UCSD-AML1 (cell line): Measurements from ENCODE around the gene RINL.
A peak's percentile ranks its signal among the peaks of the same experiment; 100 is the strongest.

Source experiments
- DNase-seq: peaks from one replicate; lab custom pipeline; 2025; ENCODE audit not compliant: unreplicated experiment; lab: John Stamatoyannopoulos, UW

RINL gene

GRCh38 chr19:38850436-38850975, 27.6 kb downstream of the RINL start:
- peak; percentile 100 for DNase-seq

DNA sequence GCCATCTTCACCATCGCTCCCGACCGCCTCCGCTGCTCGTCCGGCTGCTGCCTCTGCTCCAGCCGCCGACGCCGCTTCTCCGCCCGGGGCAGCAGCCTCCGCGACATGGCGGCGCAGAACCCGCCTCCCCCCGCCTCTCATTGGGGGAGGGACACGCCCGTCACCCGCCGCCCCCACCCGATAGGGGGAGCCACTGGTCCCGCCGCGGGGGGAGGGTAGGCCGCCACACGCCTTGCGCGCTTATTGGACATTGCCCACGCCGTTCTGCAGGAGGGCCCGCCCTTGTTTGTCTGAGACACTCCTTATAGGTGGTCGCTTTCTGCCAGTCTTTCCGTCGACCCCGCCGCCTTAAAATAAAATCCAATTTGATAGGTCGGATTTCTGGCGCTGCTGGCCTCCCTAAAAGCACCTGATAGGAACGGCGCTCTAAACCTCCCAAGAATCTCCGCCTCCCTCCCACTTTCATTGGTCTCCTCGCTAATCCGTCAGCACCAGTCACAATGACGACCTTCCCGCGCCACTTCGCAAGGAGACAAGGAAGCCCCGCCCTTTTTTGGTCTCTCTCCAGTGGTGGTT, 28.1 kb downstream of the RINL start, which contains the start of gene HNRNPL:
HNRNPL (minus strand) TSS at position 127 of the 576 bp plus-strand sequence; CDS start at position 107, 20 bp downstream.
- peak; percentile 100 for DNase-seq

GRCh38 chr19:38849147-38849859, 28.8 kb downstream of the RINL start:
- peak; percentile 98 for DNase-seq

- DNase-seq, result no peak
Measured at GRCh38 chr19:38848299-38849146, 29.6 kb downstream of the RINL start.

DNA sequence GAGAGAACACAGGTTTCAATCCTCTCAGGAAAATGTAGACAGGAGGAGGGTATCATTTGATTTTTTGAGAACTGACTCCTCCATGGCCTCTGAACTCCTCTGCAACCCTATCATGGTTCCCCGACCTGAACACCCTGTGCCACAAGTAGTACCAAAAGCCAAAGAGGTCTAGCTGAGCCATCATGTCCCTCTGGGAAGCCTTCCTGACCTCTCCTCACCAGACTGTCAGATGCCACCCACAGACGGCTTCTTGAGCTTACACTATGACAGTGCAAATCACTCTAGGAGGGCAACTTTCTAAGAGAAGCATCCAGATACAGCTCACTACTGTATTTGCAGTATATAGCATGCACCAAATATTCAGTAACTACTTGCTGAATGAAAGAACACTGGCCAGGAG, 32.0 kb downstream of the RINL start:
- no peak for DNase-seq

- no peak for DNase-seq
Measured at GRCh38 chr19:38845374-38846024, 32.6 kb downstream of the RINL start.

GRCh38 chr19:38844093-38844686, 33.9 kb downstream of the RINL start:
- no peak for DNase-seq

GRCh38 chr19:38843175-38843758, 34.8 kb downstream of the RINL start:
- DNase-seq, result no peak

- DNase-seq, result no peak
Measured at GRCh38 chr19:38842439-38843174, 35.5 kb downstream of the RINL start.

GRCh38 chr19:38841787-38842438, 36.2 kb downstream of the RINL start:
- DNase-seq, result no peak

GRCh38 chr19:38841180-38841766, 36.8 kb downstream of the RINL start:
- DNase-seq, result no peak

- no peak for DNase-seq
Measured at GRCh38 chr19:38840583-38840968, 37.5 kb downstream of the RINL start.

DNA sequence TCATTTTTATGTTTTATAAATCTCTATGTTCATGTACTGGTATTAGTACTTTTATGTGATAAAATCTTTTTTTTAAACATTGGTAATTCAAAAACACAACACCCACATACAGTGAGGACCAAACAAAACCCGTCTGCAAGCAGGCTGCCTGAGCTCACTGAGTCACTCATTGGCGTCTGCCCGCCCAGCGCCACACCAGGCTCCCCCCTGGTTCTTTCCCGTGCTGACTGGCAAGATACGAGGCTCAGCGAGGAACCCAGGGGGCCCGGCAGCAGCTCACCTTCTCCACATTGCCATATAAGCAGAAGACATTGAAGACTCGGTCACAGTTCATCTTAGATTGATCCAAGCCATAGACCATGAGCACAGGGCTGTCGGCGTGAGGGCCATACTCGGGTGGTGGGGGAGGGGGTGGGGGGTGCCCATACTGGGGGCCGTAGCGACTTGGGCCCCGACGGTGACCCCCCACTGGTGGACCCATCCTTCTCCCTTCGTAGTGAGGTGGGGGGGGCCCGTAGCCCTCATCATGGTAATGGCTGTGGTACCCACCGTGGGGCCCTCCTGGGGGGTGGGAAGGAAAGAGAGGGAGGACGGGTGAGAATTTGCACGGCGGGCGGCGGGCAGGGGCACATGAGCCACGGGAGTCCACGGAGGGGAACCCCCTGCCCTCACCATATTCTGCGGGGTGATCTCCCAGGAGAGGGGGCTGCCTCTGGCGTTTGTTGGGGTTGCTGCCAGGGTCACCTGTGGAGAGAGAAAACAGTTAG, 38.1 kb downstream of the RINL start:
- DNase-seq, result no peak

DNA sequence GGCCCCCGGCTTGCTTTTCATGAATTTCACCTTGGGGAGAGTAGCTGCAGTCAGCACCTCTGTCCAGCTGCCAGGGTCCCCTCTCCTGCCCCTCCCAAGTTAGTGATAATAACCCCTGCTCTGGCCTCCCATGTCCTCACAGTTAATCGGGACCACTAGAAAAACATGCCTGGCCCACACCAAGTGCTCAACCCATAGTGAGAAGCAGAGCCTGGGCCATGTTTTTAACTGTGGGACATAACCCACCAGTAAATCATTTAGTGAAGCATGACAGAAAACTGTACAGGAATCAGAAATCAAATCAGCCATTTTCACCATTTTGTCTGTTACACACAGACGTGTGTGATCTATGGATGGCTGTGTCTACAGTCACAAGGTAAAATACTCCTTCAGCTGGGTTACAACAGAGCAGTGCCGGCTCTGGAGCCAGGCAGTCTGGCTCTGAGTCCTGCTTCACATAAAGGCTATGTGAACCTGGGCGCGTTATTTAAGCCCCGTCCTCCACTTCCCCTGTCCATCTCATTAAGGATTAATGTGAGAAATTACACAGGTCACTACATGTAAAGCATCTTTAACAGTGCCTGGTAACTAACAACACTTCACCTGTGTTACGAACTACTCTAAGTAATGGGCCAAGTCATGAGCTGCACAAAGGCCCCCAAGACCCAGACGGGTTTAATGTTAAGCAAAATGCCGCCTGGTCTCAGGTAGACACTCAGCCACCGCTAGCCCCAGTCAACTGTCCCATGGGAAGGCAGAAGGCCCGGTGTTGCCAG, 38.9 kb downstream of the RINL start:
- DNase-seq, result no peak

DNA sequence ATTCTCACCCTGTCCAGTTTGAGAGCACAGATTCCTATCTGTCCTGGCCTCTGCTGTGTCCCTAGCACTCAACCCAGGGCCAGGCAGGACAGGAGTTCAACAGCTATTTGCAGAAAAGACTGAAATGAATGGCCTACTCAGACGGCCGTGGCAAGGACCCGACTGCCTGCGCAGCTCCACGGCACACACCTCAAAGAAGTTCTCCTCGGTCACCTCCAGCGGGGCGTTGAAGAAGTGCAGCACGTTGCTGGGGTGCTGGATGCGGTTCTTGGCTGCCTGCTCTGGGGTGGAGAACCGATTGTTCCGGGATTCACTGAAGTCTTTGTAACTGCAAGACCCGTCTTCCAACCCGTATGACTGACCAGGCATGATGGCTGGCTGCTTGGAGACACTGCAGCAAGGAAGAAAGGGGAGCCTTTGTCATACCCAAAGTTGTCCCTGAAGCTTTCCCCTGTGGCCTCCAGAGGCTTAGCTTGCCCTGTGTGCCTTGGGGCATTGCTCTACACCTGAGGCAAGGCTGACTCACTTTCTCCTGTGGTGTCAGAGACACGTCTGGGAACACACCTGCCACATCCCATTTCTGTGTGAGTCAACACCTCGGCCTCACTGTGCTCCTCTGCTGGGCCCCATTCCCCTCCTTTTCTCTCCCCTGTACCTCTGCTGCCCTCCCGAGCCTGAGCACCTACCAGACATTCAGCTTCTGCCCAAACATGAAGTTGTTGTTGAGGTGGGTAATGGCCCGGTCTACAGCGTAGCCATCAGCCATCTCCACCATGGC, 39.7 kb downstream of the RINL start:
- no peak for DNase-seq

DNA sequence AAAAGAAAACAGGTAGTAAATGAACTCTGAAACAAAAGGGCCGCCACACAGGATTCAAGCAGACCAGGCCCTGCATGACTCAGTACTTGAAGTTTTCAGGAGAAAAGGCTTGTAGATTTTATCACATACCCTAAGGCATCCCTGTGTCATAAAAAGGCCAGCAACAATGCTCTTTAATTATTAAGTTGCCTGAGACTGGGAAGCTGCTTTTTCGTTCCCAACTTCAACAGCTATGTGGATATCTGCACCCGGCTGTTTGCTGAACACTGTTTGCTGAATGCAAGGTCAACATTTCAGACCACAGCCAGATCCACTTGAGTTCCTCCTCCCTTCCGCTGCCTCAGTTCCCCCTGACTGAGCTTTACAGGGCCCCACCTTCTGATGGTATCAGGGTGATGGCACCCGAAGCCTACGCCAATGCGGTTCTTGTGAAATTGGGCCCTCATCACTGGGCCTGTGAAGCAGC, 40.4 kb downstream of the RINL start:
- DNase-seq, result no peak
